Cortex of kidney (tissue), 1 donor: Measurements from ENCODE around the gene SLC5A10.
"Not testable (repeated sequence)": the region's sequence is repeated elsewhere in the genome, so short reads cannot be mapped to it uniquely, and the experiment has no call there.

ENCODE experiments used
- DNase-seq: peaks from one replicate; lab custom pipeline; 2025; lab: John Stamatoyannopoulos, UW

Gene SLC5A10

GRCh38 chr17:18947866-18948265 lies 4.1 kb upstream of the SLC5A10 start:
- DNase-seq: no peak

DNA sequence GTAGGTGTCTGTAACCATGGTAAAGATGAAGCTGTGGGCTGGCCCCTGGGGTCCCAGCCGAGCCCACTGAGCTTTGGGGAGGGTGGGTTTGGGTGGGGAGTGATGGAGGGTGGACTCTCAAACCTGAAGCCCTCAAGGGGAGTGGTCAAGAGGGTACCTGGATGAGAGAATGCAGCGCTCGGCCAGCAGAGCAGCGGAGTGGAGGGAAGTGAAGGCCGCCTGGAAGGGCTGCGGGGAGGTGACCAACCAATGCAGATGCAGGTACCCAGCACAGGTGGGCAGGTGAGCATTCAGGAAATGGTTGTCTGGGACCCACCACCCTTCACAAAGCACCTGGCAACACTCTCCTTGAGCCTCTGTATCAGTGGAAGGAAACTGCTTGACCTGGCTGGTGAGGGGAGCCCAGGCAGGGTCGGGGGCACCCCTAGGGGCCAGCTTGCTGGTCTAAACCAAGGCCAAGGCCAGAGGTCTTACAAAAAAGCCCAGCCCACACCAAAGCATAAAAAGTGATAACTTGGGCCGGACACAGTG lies 3.4 kb upstream of the SLC5A10 start:
- DNase-seq: no peak

- no peak for DNase-seq
Observed at GRCh38 chr17:18949566-18949965, 2.4 kb upstream of the SLC5A10 start.

- DNase-seq: no peak
Observed at GRCh38 chr17:18950346-18950745, 1.6 kb upstream of the SLC5A10 start.

DNA sequence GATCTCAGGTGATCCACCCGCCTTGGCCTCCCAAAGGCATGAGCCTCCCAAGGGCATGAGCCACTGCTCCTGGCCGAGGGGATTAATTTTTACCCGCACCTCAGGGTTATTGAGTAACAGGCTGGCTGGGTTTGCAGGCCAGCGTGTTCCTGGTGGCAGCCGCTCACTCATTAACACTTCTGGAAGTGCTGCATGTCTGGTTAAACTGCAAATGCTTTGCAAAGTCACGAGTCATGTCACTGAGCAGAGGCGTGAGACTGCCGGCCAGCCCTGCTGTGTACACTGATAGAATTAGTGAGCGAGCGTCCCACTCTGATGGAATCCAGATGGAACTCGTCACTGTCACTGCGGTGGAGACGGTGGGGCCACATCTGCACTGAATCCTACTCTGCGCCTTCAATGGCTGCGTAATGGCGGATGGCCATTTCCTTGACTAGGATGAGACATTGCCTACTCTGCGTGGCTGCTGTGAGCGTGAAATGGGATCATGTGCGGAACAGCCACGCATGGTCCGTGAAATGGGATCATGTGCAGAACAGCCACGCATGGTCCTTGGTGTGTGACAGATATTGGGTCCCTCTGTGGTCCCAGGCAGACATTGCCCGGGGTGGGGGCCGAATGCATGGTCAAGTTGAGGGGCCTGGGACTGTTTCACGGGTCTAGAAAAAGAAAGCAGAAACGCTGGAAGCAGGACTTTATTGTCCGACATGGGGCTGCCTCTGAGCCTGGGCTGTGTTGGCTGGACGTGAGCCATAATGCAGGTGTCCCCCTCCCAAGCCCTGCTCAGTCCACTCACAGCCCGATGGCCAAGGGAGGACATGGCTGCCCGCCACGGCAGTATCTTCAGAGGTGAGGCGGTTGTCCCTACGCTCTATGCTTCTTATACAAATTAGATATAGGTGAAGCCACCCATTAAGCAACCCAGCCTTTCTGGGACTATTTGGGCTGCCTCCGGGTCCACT lies 740 bp upstream of the SLC5A10 start:
- DNase-seq: no peak

DNA sequence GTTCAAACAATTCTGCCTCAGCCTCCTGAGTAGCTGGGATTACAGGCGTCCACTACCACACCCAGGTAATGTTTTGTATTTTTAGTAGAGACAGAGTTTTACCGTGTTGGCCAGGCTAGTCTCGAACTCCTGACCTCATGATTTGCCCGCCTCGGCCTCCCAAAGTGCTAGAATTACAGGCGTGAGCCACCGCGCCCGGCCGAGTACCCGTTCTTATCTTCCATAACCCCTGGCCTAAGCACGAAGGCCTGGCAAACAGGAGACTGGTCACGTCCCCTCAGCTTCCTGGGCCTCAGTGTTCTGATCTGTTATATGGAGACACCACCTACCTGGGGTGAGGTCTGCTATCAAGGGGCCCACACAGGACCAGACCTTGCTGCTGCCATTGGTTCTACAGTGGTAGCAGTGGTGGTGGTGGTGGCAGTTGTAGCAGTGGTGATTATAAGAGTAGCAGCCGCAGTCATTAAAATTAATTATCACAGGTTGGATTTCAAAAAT lies 1.3 kb downstream of the SLC5A10 start:
- no peak for DNase-seq

GRCh38 chr17:18954321-18954720 lies 2.4 kb downstream of the SLC5A10 start:
- no peak for DNase-seq

DNA sequence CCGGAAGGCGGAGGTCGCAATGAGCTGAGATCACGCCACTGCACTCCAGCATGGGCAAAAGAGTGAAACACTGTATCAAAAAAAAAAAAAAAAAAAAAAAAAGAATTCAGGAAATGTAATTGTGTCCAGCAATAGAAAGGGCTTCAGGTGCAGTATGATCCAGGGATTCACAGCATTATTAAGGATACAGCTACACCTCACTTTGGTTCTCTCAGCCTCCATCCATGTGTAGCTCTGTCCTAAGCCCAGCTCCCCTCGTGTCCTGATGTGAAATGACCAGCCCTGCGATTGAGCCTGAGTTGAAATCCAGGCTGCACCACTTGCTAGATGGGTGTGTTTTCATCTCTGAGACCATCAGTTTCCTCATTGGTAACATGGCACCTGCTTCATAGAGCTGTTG lies 3.0 kb downstream of the SLC5A10 start:
- no peak for DNase-seq

DNA sequence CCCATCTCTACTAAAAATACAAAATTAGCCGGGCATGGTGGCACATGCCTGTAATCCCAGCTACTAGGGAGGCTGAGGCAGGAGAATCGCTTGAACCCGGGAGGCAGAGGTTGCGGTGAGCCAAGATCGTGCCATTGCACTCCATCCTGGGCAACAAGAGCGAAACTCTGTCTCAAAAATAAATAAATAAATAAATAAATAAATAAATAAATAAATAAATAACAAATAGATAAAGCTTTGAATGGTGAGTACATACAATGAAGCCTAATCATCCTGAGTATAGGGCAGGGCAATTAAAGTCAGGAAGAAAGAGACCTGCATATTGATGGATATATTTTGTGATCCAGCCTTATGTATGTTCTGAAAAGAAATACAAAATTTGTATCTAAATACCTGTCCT lies 4.1 kb downstream of the SLC5A10 start:
- DNase-seq: not testable (repeated sequence)

DNA sequence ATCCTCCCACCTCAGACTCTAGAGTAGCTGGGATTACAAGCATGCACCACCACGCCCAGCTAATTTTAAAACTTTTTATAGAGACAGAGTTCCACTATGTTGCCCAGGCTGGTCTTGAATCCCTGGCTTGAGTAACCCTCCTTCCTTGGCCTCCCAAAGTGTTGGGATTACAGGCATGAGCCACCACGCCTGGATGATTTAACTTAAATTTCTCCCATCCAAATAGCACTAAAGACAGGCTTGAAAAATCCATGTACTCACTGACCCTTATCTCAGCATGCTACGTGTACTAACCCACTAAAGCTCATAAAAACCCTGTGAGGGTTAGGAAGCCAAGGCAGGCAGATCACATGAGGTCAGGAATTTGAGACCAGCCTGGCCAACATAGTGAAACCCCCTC lies 4.6 kb downstream of the SLC5A10 start:
- no peak for DNase-seq

GRCh38 chr17:18957831-18958230 lies 5.9 kb downstream of the SLC5A10 start:
- DNase-seq: no peak

- DNase-seq: no peak
Observed at GRCh38 chr17:18958611-18959010, 6.6 kb downstream of the SLC5A10 start.

DNA sequence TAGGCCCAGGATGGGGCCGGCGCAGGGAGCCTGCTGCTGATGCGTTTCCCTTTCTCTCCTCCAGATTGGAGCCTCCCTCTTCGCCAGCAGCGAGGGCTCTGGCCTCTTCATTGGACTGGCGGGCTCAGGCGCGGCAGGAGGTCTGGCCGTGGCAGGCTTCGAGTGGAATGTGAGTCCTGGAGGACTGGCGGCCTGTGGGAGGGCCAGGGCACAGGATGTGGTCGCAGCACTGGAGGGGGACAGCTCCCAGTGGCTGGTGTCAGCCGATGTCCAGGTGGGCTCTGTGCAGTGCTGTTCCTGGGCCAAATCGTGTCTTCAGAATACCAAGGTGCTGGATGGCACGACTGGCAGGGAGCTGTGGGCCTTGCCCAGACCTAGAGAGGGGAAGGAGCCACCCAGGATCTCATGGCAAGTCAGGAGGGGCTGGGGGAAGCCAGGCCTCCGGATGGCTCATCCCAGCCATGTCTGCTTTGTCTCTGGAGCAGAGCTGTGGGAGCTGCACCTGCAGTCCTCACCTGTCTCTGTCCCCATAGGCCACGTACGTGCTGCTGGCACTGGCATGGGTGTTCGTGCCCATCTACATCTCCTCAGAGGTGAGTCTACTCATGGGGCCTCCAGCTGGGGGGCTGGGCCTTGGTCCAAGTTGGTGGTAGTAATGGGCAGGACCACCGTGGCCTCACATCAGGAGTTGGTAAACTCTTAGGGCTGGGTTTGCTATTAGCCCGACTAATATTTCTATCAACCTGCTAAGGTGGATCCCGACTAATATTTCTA lies 7.3 kb downstream of the SLC5A10 start:
- no peak for DNase-seq

GRCh38 chr17:18959845-18960240 lies 7.9 kb downstream of the SLC5A10 start:
- DNase-seq: no peak

DNA sequence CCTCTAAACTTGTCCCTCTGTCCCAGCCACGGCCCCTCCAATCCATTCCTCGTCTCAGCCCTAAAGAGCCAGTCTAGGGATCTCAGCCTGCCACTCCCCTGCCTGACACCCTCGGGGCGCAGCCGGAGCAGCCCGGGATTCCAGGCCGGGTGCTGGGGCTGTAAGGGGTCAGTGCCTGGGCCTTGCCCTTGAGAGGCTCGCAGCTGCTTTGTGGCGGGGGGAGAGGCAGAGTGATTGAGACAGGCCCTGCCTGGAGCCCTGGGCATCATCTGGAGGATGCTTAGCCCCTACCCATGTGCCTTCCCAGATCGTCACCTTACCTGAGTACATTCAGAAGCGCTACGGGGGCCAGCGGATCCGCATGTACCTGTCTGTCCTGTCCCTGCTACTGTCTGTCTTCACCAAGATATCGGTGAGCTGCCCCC lies 8.3 kb downstream of the SLC5A10 start:
- no peak for DNase-seq

GRCh38 chr17:18960803-18961511 lies 9.0 kb downstream of the SLC5A10 start:
- DNase-seq: no peak

DNA sequence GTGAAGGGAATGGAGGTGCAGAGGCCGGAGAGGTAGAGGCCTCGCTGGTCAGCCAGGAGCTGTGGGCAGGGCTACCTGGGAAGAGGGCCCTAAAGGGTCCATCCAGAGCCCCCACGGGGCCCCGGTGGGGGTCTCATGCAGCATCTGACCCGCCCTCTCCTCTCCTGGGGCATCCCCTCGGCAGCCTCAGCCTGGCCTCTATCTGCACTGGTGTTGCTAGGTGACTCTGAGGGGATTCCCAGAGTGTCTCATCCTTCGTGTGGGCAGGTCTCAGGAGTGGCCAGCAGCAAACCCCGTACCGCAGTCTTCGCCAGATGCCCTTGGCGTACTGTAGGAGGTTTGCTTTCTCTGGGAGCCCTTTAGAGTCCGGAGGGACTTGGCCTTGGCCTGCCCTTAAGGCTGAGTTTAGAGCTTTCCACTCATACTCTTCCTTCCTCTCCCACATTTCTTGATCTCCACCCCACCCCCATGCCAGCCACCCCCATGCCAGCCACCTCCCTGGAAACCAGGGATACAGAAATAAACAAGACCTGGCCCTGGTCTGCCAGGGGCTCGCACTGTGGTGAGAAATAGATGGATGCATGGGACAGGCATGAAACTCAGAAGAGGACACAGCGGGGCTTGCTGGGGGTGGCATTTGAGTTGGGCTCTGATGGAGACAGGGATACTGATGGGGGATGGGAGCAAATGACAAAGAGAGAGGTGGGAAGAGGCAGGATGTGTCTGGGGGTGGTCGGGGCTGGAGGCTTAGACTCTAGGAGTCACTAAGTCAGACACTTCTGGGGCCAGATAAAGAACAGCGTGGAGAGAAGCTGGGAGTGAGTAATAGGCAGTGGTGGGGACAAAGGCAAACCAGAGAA lies 9.9 kb downstream of the SLC5A10 start:
- DNase-seq: no peak

DNA sequence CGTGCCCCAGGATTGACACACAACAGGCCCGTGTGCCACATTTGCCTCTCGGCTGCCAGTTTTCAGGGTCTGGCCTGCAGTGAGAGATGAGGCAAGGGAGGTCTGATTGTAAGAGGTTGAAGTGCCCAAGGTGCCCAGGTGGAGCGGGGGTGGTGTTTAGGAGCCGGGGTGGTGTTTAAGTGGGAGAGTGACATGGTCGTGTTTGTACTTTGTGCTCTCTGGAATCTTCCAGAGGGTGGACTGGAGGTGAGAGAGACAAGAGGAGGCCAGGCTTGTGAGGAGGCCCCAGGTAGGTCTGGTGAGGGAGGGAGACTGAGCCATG lies 10.5 kb downstream of the SLC5A10 start:
- DNase-seq: no peak

- no peak for DNase-seq
Observed at GRCh38 chr17:18963126-18964017, 11.4 kb downstream of the SLC5A10 start.

DNA sequence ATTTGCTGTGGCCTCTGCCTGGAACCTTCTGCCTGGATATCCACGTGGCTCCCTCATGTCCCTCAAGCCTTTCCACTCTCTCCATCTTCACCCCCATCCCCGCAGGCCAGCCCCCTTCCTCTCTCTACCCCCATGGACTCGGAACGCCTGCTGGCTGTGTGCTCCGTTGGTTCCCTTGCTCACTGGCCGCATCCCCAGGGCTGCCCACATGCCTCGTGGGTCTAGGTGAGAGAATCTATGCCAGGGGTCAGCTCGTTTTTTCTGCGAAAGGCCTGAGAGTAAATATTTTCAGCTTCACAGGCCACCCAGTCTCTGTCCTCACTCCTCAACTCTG lies 12.0 kb downstream of the SLC5A10 start:
- DNase-seq: no peak
